HG02885 (cell line): ENCODE results near the gene FGR.

Experiments used
- ATAC-seq: cut with Tn5 transposase; IDR thresholded peaks from one replicate; pipeline ENCODE4 v1.9.1; 2021; ENCODE audit warnings: mild to moderate bottlenecking; ENCODE audit not compliant: unreplicated experiment, poor library complexity

Gene FGR

GRCh38 chr1:27572019-27572678, 62.8 kb downstream of the FGR start:
- ATAC-seq, result no peak

- no peak for ATAC-seq
Observed at GRCh38 chr1:27571439-27572018, 63.5 kb downstream of the FGR start.

- ATAC-seq, result no peak
Observed at GRCh38 chr1:27570784-27571183, 64.2 kb downstream of the FGR start.

- no peak for ATAC-seq
Observed at GRCh38 chr1:27570356-27570755, 64.6 kb downstream of the FGR start.

GRCh38 chr1:27569506-27570291, 65.3 kb downstream of the FGR start:
- ATAC-seq, result no peak

- no peak for ATAC-seq
Observed at GRCh38 chr1:27569088-27569460, 65.9 kb downstream of the FGR start.

GRCh38 chr1:27568300-27569087, 66.5 kb downstream of the FGR start:
- peak; percentile 92 for ATAC-seq

GRCh38 chr1:27567971-27568299, 67.0 kb downstream of the FGR start:
- no peak for ATAC-seq

- no peak for ATAC-seq
Observed at GRCh38 chr1:27567146-27567526, 67.8 kb downstream of the FGR start.

GRCh38 chr1:27566462-27567145, 68.4 kb downstream of the FGR start:
- ATAC-seq, result no peak

- no peak for ATAC-seq
Observed at GRCh38 chr1:27564710-27565649, 70.0 kb downstream of the FGR start.

GRCh38 chr1:27563591-27564471, 71.2 kb downstream of the FGR start:
- no peak for ATAC-seq

- no peak for ATAC-seq
Observed at GRCh38 chr1:27563341-27563590, 71.7 kb downstream of the FGR start.

GRCh38 chr1:27562534-27563340, 72.2 kb downstream of the FGR start:
- no peak for ATAC-seq
